Psoas muscle (tissue), 8 donors: ENCODE results near the gene ITPR2. TPM values are rescaled to one million over a fixed set of nuclear protein-coding genes. Genes with fewer than 3 reads are reported as not detected.

Experiments used
- ATAC-seq, 4 donors: fragments of 200-7000 bp; cut with Tn5 transposase; one replicate each; pipeline ENCODE4 v1.9.1; 2020; ENCODE audit warnings: moderate library complexity in 3 of 4, mild to moderate bottlenecking in 2 of 4
- DNase-seq, 2 donors: peaks; one replicate each; pipeline ENCODE4 v3.0.0-alpha.2; 2020
- H3K27ac ChIP-seq: fragments of 200-600 bp; one replicate; pipeline ENCODE4 v1.8.0; 2022
- H3K27me3 ChIP-seq, 3 donors: fragments of 200-600 bp in 1 of 3; one replicate each; pipeline versions ENCODE4 v1.6.1 to v1.8.0; 2013 to 2022; ENCODE audit warnings: low read length in 2 of 3, mild to moderate bottlenecking in 2 of 3, moderate library complexity in 1 of 3; ENCODE audit not compliant: insufficient read depth in 3 of 3
- H3K36me3 ChIP-seq, 2 donors: fragments of 200-600 bp in 1 of 2; one replicate each; pipeline versions ENCODE4 v1.6.1 to v1.8.0; 2013 to 2022; ENCODE audit warnings: low read depth in 1 of 2, mild to moderate bottlenecking in 1 of 2, moderate library complexity in 1 of 2; ENCODE audit not compliant: insufficient read depth in 1 of 2
- H3K4me1 ChIP-seq: fragments of 200-600 bp; one replicate; pipeline ENCODE4 v1.8.0; 2022
- H3K4me3 ChIP-seq: fragments of 200-600 bp; one replicate; pipeline ENCODE4 v1.8.0; 2022; ENCODE audit warnings: mild to moderate bottlenecking
- H3K9me3 ChIP-seq: fragments of 200-600 bp; one replicate; pipeline ENCODE4 v1.8.0; 2022
- CTCF ChIP-seq: fragments of 200-600 bp; IDR thresholded peaks from one replicate; pipeline ENCODE4 v1.8.0; 2022; ENCODE audit warnings: antibody characterized with exemption
- WGBS, 3 donors: extraction: QIAGEN DNeasy Blood & Tissue Kit; methylation state at CpG; one replicate each; pipeline versions ENCODE4 v1.1.6 to v1.1.7; 2013; 5-methylcytosine and 5-hydroxymethylcytosine counted together
- intact Hi-C, 2 donors: fragments of 100-400 bp; cut with DNase I; formaldehyde crosslinking; loops; one replicate each; pipeline versions ENCODE4 v1.11.0 to v1.14.2; 2022
- polyA plus RNA-seq, 3 donors: library from polyadenylated mRNA; stranded (reverse); fragments of 200-250 nt; gene quantifications; one replicate each; pipeline ENCODE4 v1.2.3, GENCODE V29; 2013
- total RNA-seq, 4 donors: library from RNA; stranded (reverse); fragmentation: NEBNext Ultra II Directional in 2 of 4; extraction: Animal tissue kit (Norgen Biotek cat#: 25700) in 2 of 4; gene quantifications; one replicate each; pipeline versions ENCODE4 v1.2.1 to v1.2.4, GENCODE V29; 2021 to 2023
- donor health status: healthy with polysubstance abuse.
- donor health status: DM: no; HTN: no; CAD: no; lungs with moderate emphysema.
- donor health status: Bipolar disorder and iron deficiency.
- donor health status: healthy.
- donor health status: DM: yes; HTN: yes; CAD: no.
- donor health status: DM: no; HTN: no; CAD: no.
- donor health status: DM: no; HTN: no; CAD: no.
- donor health status: DM: yes; HTN: yes; CAD: no.

ITPR2 gene
- total and polyA plus RNA-seq, 7 donors, result 0.86 to 10.3 (median 6.1) TPM

GRCh38 chr12:26347300-26347699 lies 485.7 kb downstream of the ITPR2 start:
- no peaks in the 10 kb centered on the region for H3K36me3 ChIP-seq
- no peaks in the 10 kb centered on the region for H3K27me3 ChIP-seq
- ATAC-seq, result no peak
- H3K27ac ChIP-seq, result no peak overlapping the region
- H3K4me3 ChIP-seq, result no peak overlapping the region
- intact Hi-C loops, result no loop called here
- DNase-seq, result no peak
- no peaks in the 10 kb centered on the region for H3K9me3 ChIP-seq
- H3K4me1 ChIP-seq, result no peaks in the 10 kb centered on the region
- 94 to 100% (median 97%) methylated on average over 1 of the region's 1 CpG for WGBS, 3 donors
- no peak for TF ChIP-seq CTCF

GRCh38 chr12:26346736-26347135 lies 486.3 kb downstream of the ITPR2 start:
- 84 to 86% (median 85%) methylated on average over 3 of the region's 3 CpGs for WGBS, 3 donors
- H3K27me3 ChIP-seq, result no peaks in the 10 kb centered on the region
- DNase-seq (no peak), ATAC-seq (no peak)
- H3K9me3 ChIP-seq, result no peaks in the 10 kb centered on the region
- no peak for TF ChIP-seq CTCF
- no peak overlapping the region for H3K4me3 ChIP-seq
- intact Hi-C loops, result no loop called here
- H3K4me1 ChIP-seq, result no peaks in the 10 kb centered on the region
- no peak overlapping the region for H3K27ac ChIP-seq
- no peaks in the 10 kb centered on the region for H3K36me3 ChIP-seq

GRCh38 chr12:26345471-26346003 lies 487.5 kb downstream of the ITPR2 start:
- Histone ChIP-seq H3K4me1 (no peaks in the 10 kb centered on the region), H3K9me3 (no peaks in the 10 kb centered on the region), H3K4me3 (no peak overlapping the region), H3K27ac (no peak overlapping the region), H3K36me3 (no peaks in the 10 kb centered on the region), H3K27me3 (no peaks in the 10 kb centered on the region)
- no peak for TF ChIP-seq CTCF
- WGBS, 3 donors, result 67 to 77% (median 72%) methylated on average over 2 of the region's 2 CpGs
- no peak for ATAC-seq
- intact Hi-C loops, result no loop called here
- DNase-seq, result no peak

GRCh38 chr12:26341491-26341890 lies 491.5 kb downstream of the ITPR2 start:
- H3K27ac ChIP-seq, result no peak overlapping the region
- no peak for ATAC-seq

More at GRCh38 chr12:26341491-26341890, 491.5 kb downstream of the ITPR2 start:
- no peak for DNase-seq
- no peak overlapping the region for H3K4me3 ChIP-seq
- peaks cover 0 to 9% of the 10 kb centered on the region in 2 donors for H3K36me3 ChIP-seq
- no peak for TF ChIP-seq CTCF
- H3K4me1 ChIP-seq, result no peaks in the 10 kb centered on the region
- intact Hi-C loops, result no loop called here
- H3K27me3 ChIP-seq, result no peaks in the 10 kb centered on the region
- no peaks in the 10 kb centered on the region for H3K9me3 ChIP-seq
